Effector memory CD4-positive, alpha-beta T cell (primary cell): Measurements from ENCODE around the gene ADAMTS14.

Source experiments
- DNase-seq, 3 donors: peaks; one replicate each; pipeline ENCODE4 v3.0.0-alpha.2; 2020
- H3K27ac ChIP-seq: 2 replicates; pipeline ENCODE4 v1.7.0; 2013; ENCODE audit warnings: mild to moderate bottlenecking, low read length, moderate library complexity; ENCODE audit not compliant: insufficient read depth, poor library complexity, severe bottlenecking
- H3K27me3 ChIP-seq: replicated peaks from 2 replicates; pipeline ENCODE4 v1.7.0; 2013; ENCODE audit warnings: mild to moderate bottlenecking, low read length; ENCODE audit not compliant: insufficient read depth, control insufficient read depth, poor library complexity, severe bottlenecking
- H3K36me3 ChIP-seq: 2 replicates; pipeline ENCODE4 v1.7.0; 2013; ENCODE audit warnings: mild to moderate bottlenecking, low read length, moderate library complexity; ENCODE audit not compliant: control insufficient read depth, insufficient read depth
- H3K4me1 ChIP-seq: 2 replicates; pipeline ENCODE4 v1.7.0; 2013; ENCODE audit warnings: low read length, mild to moderate bottlenecking; ENCODE audit not compliant: control insufficient read depth, insufficient read depth, poor library complexity, severe bottlenecking
- H3K4me3 ChIP-seq: 2 replicates; pipeline ENCODE4 v1.7.0; 2013; ENCODE audit warnings: low read length, low read depth, mild to moderate bottlenecking; ENCODE audit not compliant: insufficient read depth, poor library complexity, severe bottlenecking
- H3K9me3 ChIP-seq: 2 replicates; pipeline ENCODE4 v1.7.0; 2013; ENCODE audit warnings: mild to moderate bottlenecking, low read length, moderate library complexity; ENCODE audit not compliant: control insufficient read depth

The ADAMTS14 gene

GRCh38 chr10:70782086-70782745, 109.9 kb downstream of the ADAMTS14 start:
- Histone ChIP-seq H3K4me1 (no peaks in the 10 kb centered on the region), H3K36me3 (no peaks in the 10 kb centered on the region)
- DNase-seq, result no peak

GRCh38 chr10:70782746-70783680, 110.7 kb downstream of the ADAMTS14 start:
- no peak for DNase-seq
- Histone ChIP-seq H3K36me3 (no peaks in the 10 kb centered on the region), H3K27me3 (no peaks in the 10 kb centered on the region), H3K27ac (no peak overlapping the region), H3K9me3 (no peaks in the 10 kb centered on the region), H3K4me3 (no peak overlapping the region), H3K4me1 (no peaks in the 10 kb centered on the region)

More at GRCh38 chr10:70782086-70782745, 109.9 kb downstream of the ADAMTS14 start:
- no peaks in the 10 kb centered on the region for H3K9me3 ChIP-seq
- no peak overlapping the region for H3K4me3 ChIP-seq
- H3K27me3 ChIP-seq, result no peaks in the 10 kb centered on the region
- H3K27ac ChIP-seq, result no peak overlapping the region

GRCh38 chr10:70784016-70784415, 111.7 kb downstream of the ADAMTS14 start:
- Histone ChIP-seq H3K4me1 (no peaks in the 10 kb centered on the region), H3K9me3 (no peaks in the 10 kb centered on the region), H3K27ac (no peak overlapping the region), H3K36me3 (no peaks in the 10 kb centered on the region), H3K4me3 (no peak overlapping the region), H3K27me3 (no peaks in the 10 kb centered on the region)
- no peak for DNase-seq

- H3K4me3 ChIP-seq, result no peak overlapping the region
- H3K9me3 ChIP-seq, result no peaks in the 10 kb centered on the region
- H3K27ac ChIP-seq, result no peak overlapping the region
- no peak for DNase-seq
- H3K4me1 ChIP-seq, result no peaks in the 10 kb centered on the region
- no peaks in the 10 kb centered on the region for H3K36me3 ChIP-seq
- H3K27me3 ChIP-seq, result no peaks in the 10 kb centered on the region
Observed at GRCh38 chr10:70784471-70784870, 112.2 kb downstream of the ADAMTS14 start.

GRCh38 chr10:70785190-70785589, 112.9 kb downstream of the ADAMTS14 start, which contains the start of gene TBATA:
Gene TBATA (minus strand): TSS chr10:70785377. CDS start chr10:70783379, 1,998 bp downstream.
- H3K27me3 ChIP-seq, result no peaks in the 10 kb centered on the region
- no peak within 1 kb of the TSS for H3K4me3 ChIP-seq
- no peak within 1 kb of the TSS for H3K27ac ChIP-seq
- H3K4me1 ChIP-seq, result no peaks in the 10 kb centered on the region
- H3K36me3 ChIP-seq, result no peaks in the 10 kb centered on the region
- H3K9me3 ChIP-seq, result no peaks in the 10 kb centered on the region
- no peak for DNase-seq

DNA sequence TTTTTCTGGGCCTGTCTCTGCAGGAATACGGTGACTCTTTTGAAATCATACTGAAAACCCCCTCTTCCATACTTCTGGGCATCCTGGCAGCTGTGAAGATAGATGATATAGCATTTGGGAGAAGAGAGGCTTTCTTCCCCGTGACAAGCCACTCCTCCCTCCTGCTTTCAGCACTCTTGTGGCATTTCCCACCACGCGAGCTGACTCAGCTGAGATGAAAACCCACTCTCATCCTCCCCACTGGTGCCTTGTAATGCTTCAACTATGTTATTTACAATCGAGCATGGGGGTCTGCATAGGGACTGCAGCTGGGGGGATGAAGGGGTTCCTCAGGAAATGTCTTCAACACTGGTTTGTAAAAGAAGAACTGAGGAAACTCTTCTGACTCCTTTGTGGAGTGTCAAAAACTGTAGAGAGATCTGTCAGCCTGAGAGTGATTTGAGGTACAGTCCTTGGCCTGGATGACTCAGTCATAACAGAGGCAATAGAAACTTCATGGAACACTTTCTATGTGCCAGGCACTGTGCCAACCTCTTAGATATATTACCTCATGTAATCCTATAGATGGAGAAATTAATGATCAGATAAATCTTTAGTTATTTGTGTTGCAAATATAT, 114.6 kb downstream of the ADAMTS14 start:
- no peaks in the 10 kb centered on the region for H3K36me3 ChIP-seq
- H3K27me3 ChIP-seq, result no peaks in the 10 kb centered on the region
- H3K27ac ChIP-seq, result no peak overlapping the region
- H3K4me1 ChIP-seq, result no peaks in the 10 kb centered on the region
- no peak overlapping the region for H3K4me3 ChIP-seq
- DNase-seq, result no peak
- no peaks in the 10 kb centered on the region for H3K9me3 ChIP-seq

GRCh38 chr10:70791386-70792039, 119.2 kb downstream of the ADAMTS14 start:
- DNase-seq, result no peak
- Histone ChIP-seq H3K27ac (no peak overlapping the region), H3K4me1 (no peaks in the 10 kb centered on the region), H3K4me3 (no peak overlapping the region), H3K27me3 (no peaks in the 10 kb centered on the region), H3K9me3 (no peaks in the 10 kb centered on the region), H3K36me3 (no peaks in the 10 kb centered on the region)

DNA sequence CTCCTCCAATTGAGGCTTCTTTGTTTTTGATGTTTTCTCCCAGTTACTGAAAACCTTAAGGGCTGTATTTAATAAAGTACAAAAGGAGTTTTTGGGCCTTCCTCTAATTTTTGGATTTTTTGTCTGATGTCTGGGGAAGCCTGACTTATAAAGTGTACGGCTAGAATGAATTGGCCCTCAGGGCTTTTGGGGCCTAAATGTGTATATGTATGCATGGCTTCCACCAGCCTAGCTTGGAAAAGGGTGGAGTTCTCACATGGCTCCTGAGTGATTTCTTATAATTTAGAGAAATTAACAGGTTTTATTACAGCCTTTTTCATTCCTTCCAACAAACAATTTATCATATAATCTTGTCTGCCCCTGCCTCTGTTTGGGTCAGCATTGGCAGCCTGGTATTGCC, 123.3 kb downstream of the ADAMTS14 start:
- H3K4me1 ChIP-seq, result no peaks in the 10 kb centered on the region
- no peak overlapping the region for H3K27ac ChIP-seq
- no peaks in the 10 kb centered on the region for H3K36me3 ChIP-seq
- no peak overlapping the region for H3K4me3 ChIP-seq
- H3K27me3 ChIP-seq, result no peaks in the 10 kb centered on the region
- DNase-seq, result no peak
- no peaks in the 10 kb centered on the region for H3K9me3 ChIP-seq

- no peaks in the 10 kb centered on the region for H3K27me3 ChIP-seq
- DNase-seq, result no peak
- no peaks in the 10 kb centered on the region for H3K36me3 ChIP-seq
- no peaks in the 10 kb centered on the region for H3K4me1 ChIP-seq
- no peaks in the 10 kb centered on the region for H3K9me3 ChIP-seq
- no peak overlapping the region for H3K4me3 ChIP-seq
- H3K27ac ChIP-seq, result no peak overlapping the region
Observed at GRCh38 chr10:70797840-70798239, 125.5 kb downstream of the ADAMTS14 start.
